HG03097 (cell line): ENCODE measurements around the gene MPST.
"Not testable (repeated sequence)": the region's sequence is repeated elsewhere in the genome, so short reads cannot be mapped to it uniquely, and the experiment has no call there.

Experiments used
- ATAC-seq: cut with Tn5 transposase; IDR thresholded peaks from one replicate; pipeline ENCODE4 v1.9.1; 2021; ENCODE audit not compliant: unreplicated experiment, low FRiP score

MPST gene

DNA sequence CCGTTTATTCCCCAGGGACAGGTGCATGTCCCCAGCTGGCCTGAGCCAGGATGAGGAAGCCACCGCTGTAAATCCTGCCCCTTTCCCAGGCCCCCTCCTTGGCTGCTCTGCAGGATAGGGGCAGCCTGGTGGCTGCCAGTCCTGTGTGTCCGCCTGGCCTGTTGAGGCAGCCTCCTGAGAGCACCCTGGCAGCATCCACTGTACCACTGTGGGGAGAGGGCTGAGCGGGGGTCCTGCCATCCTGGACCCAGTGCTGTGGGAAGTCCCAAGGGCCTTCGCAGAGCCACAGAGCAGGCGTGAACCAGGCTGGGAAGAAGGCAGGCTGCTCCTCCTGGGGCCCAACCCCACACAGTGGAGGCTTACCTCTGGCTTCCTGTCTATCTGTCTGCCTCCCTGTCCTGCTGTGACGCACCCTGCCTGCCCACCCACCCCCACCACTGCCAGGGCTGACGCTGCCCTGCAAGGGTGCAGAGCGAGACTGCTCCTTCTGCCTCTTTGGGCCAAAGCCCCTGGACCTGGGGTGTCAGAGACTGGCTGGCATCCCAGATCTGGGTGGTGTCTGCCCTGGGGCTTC is 40.4 kb downstream of the MPST start:
- ATAC-seq = no peak

GRCh38 chr22:37060801-37061610 is 41.5 kb downstream of the MPST start:
- no peak for ATAC-seq

GRCh38 chr22:37061611-37062375 is 42.3 kb downstream of the MPST start:
- ATAC-seq = no peak

DNA sequence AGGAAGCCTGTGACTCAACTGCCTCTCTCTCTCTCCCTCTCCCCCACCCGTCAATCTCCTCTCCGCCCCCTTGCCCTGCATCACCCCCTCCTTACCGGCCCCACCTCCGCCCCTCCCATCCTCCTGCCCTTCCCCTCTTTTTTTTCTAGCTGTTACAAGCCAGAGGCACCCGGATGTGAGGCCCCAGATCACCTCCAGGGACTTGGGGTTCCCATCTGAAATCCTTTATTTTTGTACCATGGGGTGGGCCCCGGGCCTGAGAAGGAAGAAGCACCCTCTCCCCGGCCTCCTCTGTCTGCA is 42.8 kb downstream of the MPST start:
- no peak for ATAC-seq

GRCh38 chr22:37062702-37063381 is 43.3 kb downstream of the MPST start:
- no peak for ATAC-seq

DNA sequence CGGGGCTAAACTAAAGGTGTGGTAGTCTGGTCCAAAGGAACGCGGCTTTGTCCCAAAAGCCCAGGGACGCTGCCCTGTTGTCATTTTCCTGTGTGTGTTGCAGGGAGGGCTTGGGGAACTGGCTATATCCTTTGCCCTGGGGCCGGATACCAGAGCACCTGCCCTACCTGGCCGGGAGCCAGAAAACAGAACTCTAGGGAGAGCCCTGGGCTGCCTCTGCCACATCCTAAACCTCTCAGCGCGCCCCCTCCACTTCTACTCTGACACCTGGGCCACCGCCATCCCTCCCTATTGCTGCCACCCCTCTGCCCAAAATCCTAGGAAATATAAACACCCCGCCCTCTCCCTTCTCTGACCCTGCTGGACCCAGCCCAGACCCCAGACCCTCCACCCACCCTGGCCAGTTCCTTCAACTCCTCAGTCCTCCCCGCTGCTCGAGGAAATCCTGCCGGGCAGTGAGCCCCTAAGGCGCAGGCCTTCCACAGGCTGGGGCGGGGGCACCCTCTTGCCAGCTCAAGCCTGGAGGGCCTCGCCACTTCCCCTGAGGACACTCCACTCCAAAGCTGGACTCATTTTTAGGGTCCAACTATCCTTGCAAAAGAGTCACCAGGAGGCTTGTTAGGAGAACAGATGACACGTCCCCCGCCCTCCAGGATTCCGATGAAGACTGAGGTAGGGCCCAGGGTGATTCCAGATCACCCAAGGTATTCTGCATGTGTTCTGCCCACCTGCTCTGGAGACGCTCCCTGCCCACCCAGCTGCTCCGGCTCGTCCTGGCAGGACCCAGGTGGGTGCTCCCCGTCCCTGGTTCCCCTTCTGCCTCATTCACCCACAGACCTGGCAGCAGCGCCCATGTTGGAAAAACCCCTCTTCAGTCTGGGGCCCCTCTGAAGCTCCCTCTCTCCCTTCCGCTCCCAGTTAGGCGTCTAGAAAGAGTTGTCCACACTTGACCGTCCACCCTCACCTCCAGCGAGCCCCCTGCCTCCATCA is 44.2 kb downstream of the MPST start:
- ATAC-seq = no peak

DNA sequence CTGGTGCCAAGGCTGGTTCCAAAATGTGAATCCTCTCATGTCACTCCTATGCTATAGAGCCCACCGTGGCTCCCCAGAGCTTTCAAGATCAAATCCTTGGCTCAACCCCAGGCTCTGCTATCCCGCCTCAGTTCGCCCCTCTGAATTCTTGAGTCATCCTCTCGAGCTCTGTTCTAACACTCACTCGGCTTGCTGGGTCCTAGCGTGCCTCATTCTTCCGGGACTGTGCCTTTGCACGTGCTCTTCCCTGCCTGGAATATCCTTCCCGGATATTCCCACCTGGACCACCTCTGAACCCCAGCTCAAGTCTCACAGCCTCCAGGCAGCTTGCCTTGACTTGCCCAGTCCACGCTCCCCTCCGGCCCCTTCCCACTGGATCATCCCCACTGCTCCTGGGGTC is 45.0 kb downstream of the MPST start:
- ATAC-seq = no peak

- no peak for ATAC-seq
Measured at GRCh38 chr22:37065180-37065579, 45.6 kb downstream of the MPST start.

GRCh38 chr22:37065961-37066360 is 46.4 kb downstream of the MPST start:
- ATAC-seq = no peak

DNA sequence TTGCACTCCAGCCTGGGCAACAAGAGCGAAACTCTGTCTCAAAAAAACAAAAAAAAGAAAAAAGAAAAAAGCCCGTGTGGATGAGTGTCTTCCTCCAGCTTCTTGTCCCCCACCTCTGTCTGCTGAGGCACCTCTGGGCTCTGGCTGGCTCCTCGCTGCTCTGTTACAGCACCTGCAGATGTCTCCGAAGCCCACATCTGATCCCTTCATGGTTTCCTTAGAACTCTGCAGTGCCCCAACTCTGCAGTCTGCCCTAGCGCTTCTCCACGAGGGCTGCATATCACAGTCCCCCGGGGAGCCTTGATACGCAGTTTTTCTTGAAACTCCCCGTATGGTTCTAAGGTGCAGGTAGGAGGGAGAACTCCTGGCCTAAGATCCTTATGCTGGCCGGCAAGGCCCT is 47.9 kb downstream of the MPST start:
- no peak for ATAC-seq

DNA sequence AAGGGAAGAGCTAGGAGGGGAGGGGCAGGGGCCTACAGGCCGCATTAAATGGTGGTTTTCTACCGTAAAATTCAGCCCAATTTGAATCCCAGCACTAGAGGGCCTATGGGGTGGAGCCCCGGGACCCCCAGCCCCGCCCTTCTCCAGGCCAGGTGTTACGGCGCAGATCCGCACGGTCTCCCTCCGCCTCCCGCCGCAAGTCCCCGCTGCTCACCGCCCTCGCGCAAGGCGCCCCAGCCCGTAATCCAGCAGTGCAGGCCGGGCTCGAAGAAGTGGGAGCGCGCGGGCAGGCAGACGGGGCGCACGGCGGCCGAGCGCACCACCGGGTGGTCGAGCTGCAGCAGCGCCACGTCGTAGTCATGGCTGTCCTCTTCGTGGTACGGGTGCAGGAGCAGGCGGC is 49.3 kb downstream of the MPST start:
- no peak for ATAC-seq

DNA sequence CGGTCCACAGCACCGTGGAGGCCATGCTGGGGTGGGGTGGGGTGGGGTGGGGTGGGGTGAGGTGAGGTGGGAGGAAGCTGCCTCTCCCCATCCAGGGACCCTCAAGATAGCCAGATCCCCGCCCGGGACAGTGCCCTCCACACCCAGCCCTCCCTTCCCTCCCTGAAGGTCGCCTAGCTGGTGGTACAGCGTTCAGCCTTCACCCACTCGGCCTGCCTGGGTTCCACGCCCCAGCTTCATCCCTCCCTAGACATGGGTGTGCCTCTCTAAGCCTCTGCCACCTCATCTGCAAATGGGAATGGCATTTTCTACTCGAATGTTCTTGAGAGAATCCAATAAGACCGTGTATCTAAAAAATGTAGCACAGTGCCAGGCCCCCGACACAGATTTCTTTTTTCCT is 49.8 kb downstream of the MPST start:
- no peak for ATAC-seq

- ATAC-seq = no peak
Measured at GRCh38 chr22:37069719-37070118, 50.2 kb downstream of the MPST start.

DNA sequence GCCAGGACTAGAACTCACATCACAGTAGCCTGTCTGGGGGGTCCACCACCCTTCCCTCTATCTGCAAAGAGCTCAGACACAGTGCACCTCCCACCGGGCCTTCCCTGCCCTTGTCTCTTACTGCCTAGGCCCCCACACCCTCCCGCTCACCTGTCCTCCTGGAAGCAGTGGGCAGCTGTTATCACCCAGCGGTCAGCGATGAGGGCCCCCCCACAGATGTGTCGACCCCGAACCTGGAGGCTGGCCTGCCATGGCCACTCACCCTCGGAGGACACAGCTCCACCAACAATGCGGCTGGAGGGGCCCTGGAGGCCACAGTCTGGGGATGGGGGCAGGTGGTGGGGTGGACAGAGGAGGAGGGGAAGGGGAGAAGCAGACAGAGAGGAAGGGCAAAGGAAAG is 50.8 kb downstream of the MPST start:
- no peak for ATAC-seq

DNA sequence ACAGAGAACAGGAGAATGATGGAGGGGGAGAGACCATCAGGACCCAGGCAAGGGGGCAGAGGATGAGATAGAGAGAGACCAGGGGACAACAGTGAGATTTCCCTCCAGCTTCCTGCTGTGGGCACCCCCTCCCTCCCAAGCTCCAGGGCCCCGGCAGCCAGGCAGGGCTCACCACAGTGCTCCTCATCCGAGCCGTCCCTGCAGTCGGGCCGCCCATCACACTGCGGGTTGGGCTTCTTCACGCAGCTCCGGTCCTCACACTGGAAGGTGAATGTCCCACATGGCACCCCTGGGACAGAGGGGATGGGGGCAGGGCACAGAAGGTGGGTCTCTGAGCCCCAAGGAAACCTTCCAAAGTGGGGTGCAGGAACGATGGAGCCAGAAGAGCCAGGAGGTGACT is 51.2 kb downstream of the MPST start:
- no peak for ATAC-seq

GRCh38 chr22:37071850-37072592 is 52.5 kb downstream of the MPST start:
- not testable (repeated sequence) for ATAC-seq

GRCh38 chr22:37072673-37073072 is 53.1 kb downstream of the MPST start:
- no peak for ATAC-seq

- no peak for ATAC-seq
Measured at GRCh38 chr22:37074537-37074936, 55.0 kb downstream of the MPST start.

DNA sequence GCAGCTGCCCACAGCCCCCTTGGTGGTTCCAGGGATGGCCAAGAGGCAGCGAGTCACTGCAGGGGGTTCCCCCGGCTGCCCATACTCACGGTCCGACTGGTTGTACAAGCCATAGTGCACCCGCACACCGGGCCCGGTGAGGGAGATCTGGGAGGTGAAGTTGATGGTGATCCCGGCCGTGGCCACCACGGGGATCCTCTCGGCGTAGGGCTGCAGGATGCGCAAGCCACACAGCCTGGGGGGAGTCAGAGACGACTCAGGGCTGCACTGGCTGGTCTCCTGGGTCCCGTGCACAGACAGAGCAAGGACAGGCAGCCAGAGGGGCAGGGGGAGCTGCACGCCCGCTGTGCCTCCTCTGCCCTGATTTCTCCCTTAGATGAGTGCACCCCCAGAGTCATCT is 55.5 kb downstream of the MPST start:
- ATAC-seq = no peak
